K562 (cell line): ENCODE results near the gene ZMIZ1. TPM values are rescaled to one million over a fixed set of nuclear protein-coding genes. Genes with fewer than 3 reads are reported as not detected.
A peak's percentile ranks its signal among the peaks of the same experiment; 100 is the strongest.

ENCODE experiments used
- ATAC-seq: fragments of 200-7000 bp; cut with Tn5 transposase; 3 replicates; pipeline ENCODE4 v1.9.1; 2020; ENCODE audit warnings: moderate library complexity
- BruUV-seq: library from RNA; stranded (reverse); fragments of 400-500 nt; replicated peaks from 2 replicates; lab custom pipeline; 2021; lab: Mats Ljungman, UMichigan
- CTCF ChIA-PET: fragments of 300-600 bp; formaldehyde crosslinking; extraction: SDS; loops from one replicate; lab custom pipeline; 2021; ENCODE audit warnings: low intra/inter-chr PET ratio; lab: Yijun Ruan, JAX
- POLR2A ChIA-PET: fragments of 300-600, 350-650 bp; sonication (Branson Sonifier 250); formaldehyde crosslinking; extraction: SDS; loops from one replicate; lab custom pipeline; 2021; ENCODE audit warnings: antibody characterized with exemption, inconsistent platforms; lab: Yijun Ruan, JAX
- DNase-seq, 4 experiments: peaks; one replicate each; pipeline versions ENCODE4 v3.0.0 to v3.0.0-alpha.2; 2011 to 2018; ENCODE audit warnings: low spot score in 3 of 4, mixed read lengths in 3 of 4; ENCODE audit errors: extremely low read depth in 1 of 4
- FAIRE-seq: peaks from 2 replicates; lab custom pipeline; 2011; peaks lifted over from hg19 to GRCh38; lab: Jason Lieb, UNC
- H2AFZ ChIP-seq: 2 replicates; pipeline ENCODE4 v1.6.0; 2011; ENCODE audit warnings: low read depth, low read length, control low read depth, inconsistent platforms
- H3K27ac ChIP-seq: fragments of 200-600 bp; 3 replicates; pipeline ENCODE4 v1.8.0; 2011; ENCODE audit warnings: low read depth, mild to moderate bottlenecking, control low read depth, inconsistent platforms, low read length, moderate library complexity, mixed read lengths; ENCODE audit errors: extremely low read depth
- H3K27me3 ChIP-seq, 2 experiments: fragments of 300-600 bp in 1 of 2; 2 replicates in 1 of 2; 3 replicates in 1 of 2; pipeline versions ENCODE4 v1.6.0 to v1.8.0; 2011; ENCODE audit warnings: inconsistent platforms in 2 of 2, low read length in 2 of 2, mild to moderate bottlenecking in 1 of 2, mixed read lengths in 1 of 2, moderate library complexity in 1 of 2; ENCODE audit not compliant: control insufficient read depth in 2 of 2, insufficient read depth in 2 of 2
- H3K36me3 ChIP-seq: fragments of 300-600 bp; 3 replicates; pipeline ENCODE4 v1.8.0; 2011; ENCODE audit warnings: mild to moderate bottlenecking, low read length, inconsistent platforms; ENCODE audit not compliant: control insufficient read depth, insufficient read depth
- H3K4me1 ChIP-seq, 2 experiments: fragments of 200-600 bp in 1 of 2; replicated peaks in 1 of 2; 2 replicates in 1 of 2; 3 replicates in 1 of 2; pipeline versions ENCODE4 v1.5.1 to v1.8.0; 2011; ENCODE audit warnings: inconsistent platforms in 2 of 2, low read length in 2 of 2, mild to moderate bottlenecking in 1 of 2, mixed read lengths in 1 of 2, moderate library complexity in 1 of 2; ENCODE audit not compliant: control insufficient read depth in 2 of 2, insufficient read depth in 2 of 2
- H3K4me2 ChIP-seq: 2 replicates; pipeline ENCODE4 v1.6.1; 2011; ENCODE audit warnings: low read length, control low read depth, inconsistent platforms, mixed read lengths; ENCODE audit not compliant: insufficient read depth
- H3K4me3 ChIP-seq: fragments of 200-600 bp; sonication (generic), shearing (Covaris generic); 2 replicates; pipeline ENCODE4 v1.5.1; 2016; ENCODE audit warnings: control low read depth, inconsistent platforms
- H3K79me2 ChIP-seq: fragments of 200-600 bp; 3 replicates; pipeline ENCODE4 v1.8.0; 2011; ENCODE audit warnings: low read length, inconsistent platforms; ENCODE audit not compliant: control insufficient read depth, insufficient read depth
- H3K9ac ChIP-seq, 2 experiments: 2 replicates each; pipeline versions ENCODE4 v1.6.0 to v1.6.1; 2011; ENCODE audit warnings: low read depth in 2 of 2, low read length in 2 of 2, control low read depth in 1 of 2, inconsistent platforms in 1 of 2, mild to moderate bottlenecking in 1 of 2, mixed read lengths in 1 of 2; ENCODE audit not compliant: insufficient read depth in 1 of 2
- H3K9me1 ChIP-seq: one replicate; pipeline ENCODE4 v1.6.0; 2011; ENCODE audit warnings: inconsistent platforms, mild to moderate bottlenecking, low read length, moderate library complexity; ENCODE audit not compliant: control insufficient read depth, insufficient read depth
- H3K9me3 ChIP-seq: replicated peaks from 2 replicates; pipeline ENCODE4 v1.5.1; 2011; ENCODE audit warnings: low read depth, low read length, inconsistent platforms; ENCODE audit not compliant: control insufficient read depth, insufficient read depth
- H4K20me1 ChIP-seq: replicated peaks from 2 replicates; pipeline ENCODE4 v1.6.1; 2011; ENCODE audit warnings: low read length, inconsistent platforms, mixed read lengths; ENCODE audit not compliant: control insufficient read depth, insufficient read depth
- ARHGAP35 ChIP-seq: fragments of 450-650 bp; IDR thresholded peaks from 2 replicates; pipeline ENCODE4 v1.6.1; 2018; ENCODE audit not compliant: partially characterized antibody
- ARID2 ChIP-seq: fragments of 450-650 bp; IDR thresholded peaks from 2 replicates; pipeline ENCODE4 v1.6.1; 2017; ENCODE audit warnings: antibody characterized with exemption, mild to moderate bottlenecking
- BCOR ChIP-seq: fragments of 450-650 bp; IDR thresholded peaks from 2 replicates; pipeline ENCODE4 v1.6.1; 2016
- CBX1 ChIP-seq: sonication (generic); IDR thresholded peaks from 2 replicates; pipeline ENCODE4 v1.6.1; 2016; ENCODE audit warnings: antibody characterized with exemption, low read depth, mild to moderate bottlenecking
- MECOM ChIP-seq: fragments of 250-450 bp; sonication (Bioruptor Pico); IDR thresholded peaks from 2 replicates; pipeline ENCODE4 v1.8.0; 2022; ENCODE audit warnings: inconsistent platforms
- NCOA6 ChIP-seq: fragments of 450-650 bp; IDR thresholded peaks from 2 replicates; pipeline ENCODE4 v1.6.1; 2017; ENCODE audit warnings: mild to moderate bottlenecking
- NFIX ChIP-seq: fragments of 250-450 bp; sonication (Bioruptor Pico); IDR thresholded peaks from 2 replicates; pipeline ENCODE4 v1.4.0; 2020; ENCODE audit warnings: low read depth, mild to moderate bottlenecking, moderate library complexity
- NR2F6 ChIP-seq: fragments of 450-650 bp; formaldehyde crosslinking; IDR thresholded peaks from 2 replicates; pipeline ENCODE4 v1.4.0; 2020; ENCODE audit warnings: mild to moderate bottlenecking
- PHB ChIP-seq: fragments of 250-450 bp; sonication (Bioruptor Pico); IDR thresholded peaks from 2 replicates; pipeline ENCODE4 v1.5.0; 2021
- RBM15 ChIP-seq: fragments of 200-400 bp; formaldehyde crosslinking; IDR thresholded peaks from 2 replicates; pipeline ENCODE4 v1.6.1; 2018; ENCODE audit warnings: mild to moderate bottlenecking, low read length, moderate library complexity; ENCODE audit not compliant: insufficient read depth
- SMARCA5 ChIP-seq: fragments of 450-650 bp; IDR thresholded peaks from 2 replicates; pipeline ENCODE4 v1.6.1; 2016
- TAF15 ChIP-seq: fragments of 200-400 bp; formaldehyde crosslinking; IDR thresholded peaks from 2 replicates; pipeline ENCODE4 v1.6.1; 2017; ENCODE audit warnings: mild to moderate bottlenecking, low read depth, low read length, moderate library complexity
- XRCC5 ChIP-seq: fragments of 200-400 bp; formaldehyde crosslinking; IDR thresholded peaks from 2 replicates; pipeline ENCODE4 v1.6.1; 2017; ENCODE audit warnings: low read depth, mild to moderate bottlenecking, low read length
- ZBTB17 ChIP-seq: fragments of 450-650 bp; formaldehyde crosslinking; IDR thresholded peaks from 2 replicates; pipeline ENCODE4 v1.4.0; 2020; ENCODE audit warnings: mild to moderate bottlenecking
- ZFP36 ChIP-seq: fragments of 150-350 bp; IDR thresholded peaks from 2 replicates; pipeline ENCODE4 v1.6.1; 2018; ENCODE audit warnings: low read length, low read depth; ENCODE audit not compliant: partially characterized antibody
- ZNF224 ChIP-seq: sonication (generic); formaldehyde crosslinking; IDR thresholded peaks from 2 replicates; pipeline ENCODE4 v1.8.0; 2022; ENCODE audit warnings: mild to moderate bottlenecking, missing genetic modification reagents
- ZNF584 ChIP-seq: fragments of 200-800 bp; sonication (Bioruptor generic); IDR thresholded peaks from 2 replicates; pipeline ENCODE4 v1.6.1; 2016; ENCODE audit warnings: low read depth, mild to moderate bottlenecking, missing genetic modification characterization, missing compliant biosample characterization
- ZNF766 ChIP-seq: fragments of 200-800 bp; sonication (Bioruptor generic); conservative IDR thresholded peaks from 2 replicates; pipeline ENCODE4 v1.6.1; 2016; ENCODE audit warnings: missing genetic modification characterization, missing compliant biosample characterization
- WGBS: fragments of 100-300 bp; shearing (Covaris generic); methylation state at CpG from one replicate; pipeline ENCODE4 v1.1.6; 2016; ENCODE audit warnings: low coverage, mixed read lengths; ENCODE audit not compliant: insufficient coverage; ENCODE audit errors: missing lambda C conversion rate; 5-methylcytosine and 5-hydroxymethylcytosine counted together
- in situ Hi-C: fragments of 300-500 bp; cut with MboI; formaldehyde crosslinking; loops from 4 replicates; pipeline ENCODE4 v1.15.0; 2018; ENCODE audit warnings: inconsistent platforms, mixed read lengths
- intact Hi-C: fragments of 100-400 bp; cut with micrococcal nuclease; formaldehyde crosslinking; loops from 2 replicates; pipeline ENCODE4 v1.14.2; 2022
- polyA plus RNA-seq, 8 experiments: library from polyadenylated mRNA; depleted of rRNA in 4 of 8; stranded (reverse) in 5 of 8; unstranded in 3 of 8; fragments of >200 nt; fragmentation: Nextera tagmentation in 2 of 8; fragmentation: Illumina TruSeq in 1 of 8; extraction: Ambion mirVana in 2 of 8; extraction: Trizol in 1 of 8; gene quantifications; 2 replicates each; pipeline versions ENCODE4 v1.2.1 to v1.2.3, GENCODE V29; 2011 to 2014; ENCODE audit warnings: inconsistent platforms in 1 of 8, missing spikeins in 1 of 8
- total RNA-seq, 7 experiments: library from RNA; depleted of rRNA in 6 of 7; stranded (reverse); fragments of >200 nt in 6 of 7; fragmentation: Illumina TruSeq in 2 of 7; extraction: Trizol in 2 of 7; gene quantifications; 2 replicates each; pipeline versions ENCODE4 v1.2.1 to v1.2.3, GENCODE V29; 2011 to 2021; ENCODE audit warnings: low replicate concordance in 1 of 7
- TF ChIP-seq, protein P1 (sequence below), 2 experiments: IDR thresholded peaks; 2 replicates each; pipeline ENCODE4 v1.6.1; 2012; ENCODE audit warnings: improper control_type of control experiment in 2 of 2, low read depth in 2 of 2, low read length in 2 of 2, borderline replicate concordance in 1 of 2

The ZMIZ1 gene
- total and polyA plus RNA-seq, 9 of the 15 experiments (the other 6 are each of a cell fraction or from before 2014, with no cell fraction given) = 1.0 to 37.3 (median 4.3) TPM

- TF ChIP-seq ZNF584 (CRISPR knock-in tag) = peak; percentile 19; the same call in 1 of the 2 replicates
- no peak for TF ChIP-seq PHB (CRISPR knock-in tag)
- TF ChIP-seq, all 486 proteins: peak for 109
Measured at GRCh38 chr10:79149662-79150443, 81.1 kb downstream of the ZMIZ1 start (continued).

DNA sequence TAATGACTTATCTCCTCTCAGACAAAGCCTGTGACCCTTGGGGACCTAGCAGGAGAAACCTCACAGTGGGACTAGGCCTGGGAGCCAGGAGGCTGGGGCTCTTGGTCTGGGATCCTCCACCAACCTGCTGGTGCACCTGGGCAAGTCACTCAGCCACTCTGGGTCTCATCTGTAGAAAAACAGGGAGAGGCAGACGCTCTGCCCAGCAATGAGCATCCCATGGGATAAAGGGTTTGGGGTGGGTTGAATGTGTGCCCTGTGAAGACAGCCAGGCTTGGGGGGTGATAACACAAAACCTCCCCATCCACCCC lies 81.6 kb downstream of the ZMIZ1 start:
- Histone ChIP-seq H3K4me2 (peak overlapping the region; percentile 42), H3K4me1 (peaks cover 77 to 88% of the 10 kb centered on the region in 2 experiments), H2AFZ (no peak overlapping the region; the same call in 1 of the 2 replicates), H3K27me3 (no peaks in the 10 kb centered on the region), H3K4me3 (no peak overlapping the region; the same call in 1 of the 2 replicates), H3K79me2 (peaks cover 28% of the 10 kb centered on the region), H3K9ac (peak overlapping the region; percentile 76 to 89), H3K36me3 (peaks cover 15% of the 10 kb centered on the region; the same call in 1 of the 3 replicates), H3K9me1 (peaks cover 15% of the 10 kb centered on the region), H3K9me3 (no peaks in the 10 kb centered on the region), H4K20me1 (no peaks in the 10 kb centered on the region), H3K27ac (peak overlapping the region; percentile 85)
- no peak for DNase-seq
- ChIA-PET CTCF (no interaction called here), POLR2A (interaction anchor here (2.7 kb wide), 1 partner anchor 9 kb away, joined by 16 read pairs; no protein-coding TSS in a partner anchor)
- in situ Hi-C loops (no loop called here), intact Hi-C loops (loop anchor here (1.0 to 2.0 kb wide), 2 partner anchors 18 to 28 kb away; no protein-coding TSS in a partner anchor)
- BruUV-seq = no TSS peak
- 39% methylated on average over 1 of the region's 1 CpG for WGBS
- peak; percentile 19 for FAIRE-seq
- ATAC-seq = no peak
- TF ChIP-seq CBX1 (0 out of 2 replicates have a peak, but pooled peaks have one; percentile 6), ZNF224 (0 out of 2 replicates have a peak, but pooled peaks have one; percentile 41), ZFP36 (peak; percentile 33), TAF15 (no peak), NCOA6 (no peak), BCOR (peak; percentile 21; the same call in 1 of the 2 replicates), NFIX (CRISPR knock-in tag) (no peak), RBM15 (no peak), ZBTB17 (CRISPR knock-in tag) (no peak), NR2F6 (no peak), SMARCA5 (0 out of 2 replicates have a peak, but pooled peaks have one; percentile 11), ARID2 (no peak), ARHGAP35 (no peak), ZNF766 (CRISPR knock-in tag) (peak; percentile 90), MECOM (0 out of 2 replicates have a peak, but pooled peaks have one; percentile 18), XRCC5 (0 out of 2 replicates have a peak, but pooled peaks have one; percentile 31)
- TF ChIP-seq, protein P1, sequence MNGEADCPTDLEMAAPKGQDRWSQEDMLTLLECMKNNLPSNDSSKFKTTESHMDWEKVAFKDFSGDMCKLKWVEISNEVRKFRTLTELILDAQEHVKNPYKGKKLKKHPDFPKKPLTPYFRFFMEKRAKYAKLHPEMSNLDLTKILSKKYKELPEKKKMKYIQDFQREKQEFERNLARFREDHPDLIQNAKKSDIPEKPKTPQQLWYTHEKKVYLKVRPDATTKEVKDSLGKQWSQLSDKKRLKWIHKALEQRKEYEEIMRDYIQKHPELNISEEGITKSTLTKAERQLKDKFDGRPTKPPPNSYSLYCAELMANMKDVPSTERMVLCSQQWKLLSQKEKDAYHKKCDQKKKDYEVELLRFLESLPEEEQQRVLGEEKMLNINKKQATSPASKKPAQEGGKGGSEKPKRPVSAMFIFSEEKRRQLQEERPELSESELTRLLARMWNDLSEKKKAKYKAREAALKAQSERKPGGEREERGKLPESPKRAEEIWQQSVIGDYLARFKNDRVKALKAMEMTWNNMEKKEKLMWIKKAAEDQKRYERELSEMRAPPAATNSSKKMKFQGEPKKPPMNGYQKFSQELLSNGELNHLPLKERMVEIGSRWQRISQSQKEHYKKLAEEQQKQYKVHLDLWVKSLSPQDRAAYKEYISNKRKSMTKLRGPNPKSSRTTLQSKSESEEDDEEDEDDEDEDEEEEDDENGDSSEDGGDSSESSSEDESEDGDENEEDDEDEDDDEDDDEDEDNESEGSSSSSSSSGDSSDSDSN (IDR thresholded peaks at IDR 0.05; ENCODE audit: borderline replicate concordance in 1 of 2, low read depth in 2 of 2, low read length in 2 of 2) = no peak
